GM21737 (cell line): Measurements from ENCODE around the gene SKI.
"Not testable (repeated sequence)": the region's sequence is repeated elsewhere in the genome, so short reads cannot be mapped to it uniquely, and the experiment has no call there.

Experiments used
- ATAC-seq: cut with Tn5 transposase; IDR thresholded peaks from one replicate; pipeline ENCODE4 v1.9.1; 2021; ENCODE audit warnings: mild to moderate bottlenecking, moderate library complexity; ENCODE audit not compliant: unreplicated experiment

SKI gene

DNA sequence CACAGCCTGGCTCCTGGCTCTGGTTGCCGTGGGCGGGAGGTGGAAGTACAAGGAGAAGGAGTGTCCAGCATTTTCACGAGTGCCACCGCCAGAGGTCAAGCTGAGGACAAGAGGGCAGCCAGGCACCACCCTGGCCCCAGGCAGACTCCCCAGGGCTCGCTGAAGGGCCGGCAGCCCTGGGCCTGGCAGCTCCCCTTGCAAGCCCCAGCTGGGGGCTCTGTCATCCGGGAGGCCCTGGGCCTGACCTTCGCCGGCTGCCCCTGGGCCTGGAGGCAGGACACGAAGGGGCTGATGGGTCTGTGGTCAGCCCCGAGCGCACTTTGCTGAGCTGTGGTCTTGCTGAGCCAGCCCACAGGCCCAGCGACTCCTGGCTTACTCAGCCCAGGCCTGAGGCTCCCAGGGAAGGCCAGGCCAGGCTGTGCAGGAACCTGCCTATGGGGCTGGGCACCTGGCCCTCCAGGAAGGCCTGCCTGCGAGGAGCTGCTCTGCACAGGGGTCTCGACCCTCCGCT lies 88.4 kb downstream of the SKI start:
- ATAC-seq = no peak

DNA sequence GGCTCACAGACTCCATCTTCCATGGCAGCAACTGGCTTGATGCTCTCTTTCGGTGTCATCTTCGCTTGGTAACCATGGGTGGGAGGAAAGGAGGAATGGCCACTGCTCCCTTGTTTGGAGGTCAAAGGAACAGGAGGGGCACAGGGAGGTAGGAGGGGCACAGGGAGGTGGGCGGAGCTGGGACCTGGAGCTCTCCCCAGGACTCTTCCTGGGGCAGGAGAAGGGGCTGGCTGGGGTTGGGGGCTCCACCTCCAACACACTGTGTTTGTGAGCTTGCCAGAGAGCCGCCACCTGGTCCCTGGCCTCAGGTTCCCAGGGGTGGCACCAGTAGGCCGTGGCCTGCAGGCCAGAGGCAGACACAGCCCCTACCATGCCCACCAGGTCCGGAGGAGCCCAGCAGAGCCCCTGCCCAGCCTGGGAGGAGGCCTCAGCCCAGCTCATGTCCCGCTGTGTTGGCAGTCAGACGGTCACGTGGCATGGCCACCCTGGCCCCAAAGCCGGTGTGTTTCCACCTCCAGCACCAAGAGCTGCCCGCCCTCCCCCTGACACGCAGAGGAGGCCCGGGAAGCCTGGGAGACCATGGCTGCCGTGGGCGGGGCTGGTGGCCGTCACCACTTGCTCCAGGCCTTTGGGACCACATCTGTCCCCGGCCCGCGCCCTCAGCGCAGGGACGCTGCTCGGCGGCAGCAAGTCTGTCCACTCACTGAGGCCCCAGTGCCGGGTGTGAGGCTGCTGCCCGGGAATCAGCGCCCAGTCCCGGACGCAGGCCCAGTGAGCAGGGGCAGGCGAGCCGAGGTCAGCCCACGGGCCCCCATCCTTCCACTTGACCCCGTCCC lies 89.3 kb downstream of the SKI start:
- ATAC-seq = no peak

DNA sequence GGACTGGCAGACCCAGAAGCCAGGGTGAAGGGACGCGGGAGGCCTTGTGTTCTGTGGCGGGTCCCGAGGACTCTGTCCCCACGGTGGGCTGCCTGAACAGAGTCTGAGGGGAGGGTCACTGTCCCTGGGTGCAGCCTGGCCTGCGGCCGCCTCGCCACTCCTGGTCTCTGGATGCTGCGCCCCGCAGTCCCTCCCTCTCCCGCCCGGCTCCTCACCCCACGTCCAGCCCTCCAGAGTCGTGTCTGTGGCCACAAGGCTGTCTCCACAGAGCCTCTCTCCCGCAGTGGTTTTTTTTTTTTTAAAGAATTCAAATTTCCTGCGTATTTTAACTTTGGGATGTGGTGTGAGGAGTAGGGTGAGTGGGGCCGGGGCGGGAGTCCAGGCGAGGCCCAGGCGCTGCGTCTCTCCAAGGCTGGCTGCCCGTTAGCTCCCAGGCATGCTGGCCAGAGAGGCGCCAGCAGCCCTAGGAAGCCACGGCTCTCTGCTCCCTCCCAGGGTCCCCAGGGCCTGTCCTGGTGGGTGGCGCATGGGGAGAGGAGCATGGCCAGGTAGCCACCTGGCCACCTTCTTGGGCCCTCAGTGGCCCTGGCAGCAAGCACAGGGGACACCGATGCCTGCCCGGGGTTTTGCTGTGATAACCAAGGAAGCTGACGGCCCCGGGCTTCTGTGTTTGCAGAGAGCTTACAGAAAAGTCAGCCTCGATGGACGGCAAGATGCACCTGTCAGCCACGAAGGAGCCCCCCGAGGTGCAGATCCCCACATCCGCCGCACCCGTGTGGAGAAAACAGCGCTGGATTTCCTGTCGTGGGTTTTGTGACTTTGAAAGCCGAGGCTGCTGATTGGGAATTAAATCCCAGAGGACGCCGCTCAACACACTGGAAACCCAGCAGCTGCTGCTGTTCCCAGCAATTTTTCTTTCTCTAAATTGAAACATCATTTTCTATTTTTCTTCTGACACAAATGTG lies 90.5 kb downstream of the SKI start:
- no peak for ATAC-seq

DNA sequence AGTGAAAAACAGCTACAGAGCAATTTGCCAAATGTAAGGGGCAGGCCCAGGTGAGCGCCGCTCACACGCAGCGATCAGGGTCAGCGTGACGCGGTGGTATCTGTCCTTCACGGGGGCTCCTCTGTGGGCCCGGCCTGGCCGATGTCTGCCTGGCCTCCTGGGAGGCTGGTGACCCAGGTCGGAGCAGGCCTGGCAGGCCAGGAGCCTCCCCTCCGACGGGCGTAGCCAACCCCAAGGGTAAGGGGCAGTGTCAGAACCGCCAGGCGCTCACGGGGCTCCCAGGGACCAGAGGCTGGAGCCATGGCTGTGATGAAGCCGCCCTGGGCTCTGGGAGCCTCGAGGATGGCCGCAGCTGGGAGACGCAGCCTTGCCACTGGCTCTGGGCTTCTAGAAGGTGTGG lies 91.2 kb downstream of the SKI start:
- ATAC-seq = no peak

DNA sequence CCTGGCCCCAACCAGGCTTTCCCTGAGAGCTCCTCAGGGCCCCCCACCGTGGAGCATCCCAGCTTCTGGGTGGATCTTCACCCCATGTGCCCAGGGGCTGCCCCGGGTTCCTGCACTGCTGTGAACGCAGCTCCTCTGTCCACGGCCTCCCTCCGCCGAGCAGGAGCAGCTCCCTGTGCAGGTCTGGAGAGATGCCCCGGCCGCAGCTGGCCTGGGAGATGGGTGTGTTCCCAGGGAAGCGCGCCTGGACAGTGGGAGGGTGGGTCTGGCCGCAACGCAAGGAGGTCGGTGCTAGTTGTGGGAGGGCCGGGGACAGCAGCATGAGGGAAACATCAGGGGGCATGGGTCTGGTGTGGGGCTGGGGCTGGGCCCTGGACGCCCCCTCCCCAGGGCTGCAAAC lies 91.9 kb downstream of the SKI start:
- ATAC-seq = no peak

DNA sequence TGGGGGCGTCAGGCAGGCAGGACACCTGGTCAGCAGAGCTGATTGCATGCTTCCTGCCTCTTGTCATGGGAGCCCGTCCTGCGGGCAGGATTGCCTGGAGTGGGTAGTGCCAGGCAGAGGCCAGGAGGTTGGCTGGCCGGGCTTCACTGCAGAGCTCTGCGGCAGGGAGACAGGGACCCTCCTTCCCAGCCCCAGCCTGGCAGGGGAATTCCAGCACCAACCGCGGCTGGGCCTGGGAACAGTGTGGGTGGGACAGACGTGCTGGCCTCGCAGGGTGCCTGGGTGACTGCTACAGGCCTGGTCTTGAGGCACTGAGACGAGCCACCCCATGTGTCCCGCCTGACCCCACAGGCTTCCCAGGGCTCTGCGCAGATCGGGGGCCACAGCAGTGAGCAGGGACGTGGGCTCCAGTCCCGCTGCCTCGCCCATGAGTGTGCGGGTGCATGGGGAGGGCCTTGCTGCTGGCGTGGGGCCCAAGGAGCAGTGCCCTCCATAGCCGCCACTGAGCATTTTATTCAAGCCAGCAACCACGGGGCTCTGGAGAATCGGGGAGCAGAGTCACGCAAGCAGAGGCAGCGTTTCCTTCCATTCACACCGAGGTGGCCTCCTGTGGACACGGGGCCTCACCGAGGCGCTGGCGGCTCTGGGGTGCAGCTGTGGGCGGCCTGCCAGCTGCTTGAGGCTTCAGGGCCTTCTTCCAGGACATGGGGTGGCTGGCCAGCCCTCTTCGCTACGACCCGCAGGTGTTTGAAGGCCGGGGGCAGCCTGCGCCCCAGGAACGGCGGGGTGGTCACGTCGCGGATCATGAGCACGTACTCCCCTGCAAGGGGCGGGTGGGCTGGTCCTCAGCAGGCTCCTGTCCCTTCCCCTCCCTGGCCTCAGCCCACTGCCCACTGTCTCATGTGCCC lies 92.9 kb downstream of the SKI start:
- no peak for ATAC-seq

DNA sequence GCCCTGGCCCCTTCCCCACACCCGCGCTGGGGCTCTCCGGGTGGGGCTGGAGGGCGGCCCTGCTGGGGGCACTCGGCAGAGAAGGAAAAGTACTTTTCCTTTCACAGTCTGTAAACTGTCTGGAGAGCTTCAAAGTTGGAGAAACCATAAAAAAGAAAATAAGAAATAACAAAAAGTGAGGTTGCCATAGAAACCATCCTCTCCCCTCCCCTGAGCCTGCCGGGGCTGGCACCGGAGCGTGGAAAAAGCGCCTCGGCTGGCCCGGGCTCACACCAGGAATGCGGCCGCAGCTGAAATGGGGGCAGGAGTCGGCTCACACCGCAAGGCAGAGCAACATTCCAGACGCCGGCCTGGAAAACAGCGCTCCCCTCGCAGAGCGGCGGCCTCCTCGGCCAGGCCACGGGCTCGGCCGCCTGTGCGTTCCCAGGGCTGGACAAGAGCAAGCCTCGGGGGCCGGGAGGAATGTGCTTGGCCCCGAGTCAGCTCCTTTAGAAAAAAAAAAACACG lies 94.0 kb downstream of the SKI start:
- ATAC-seq = no peak

DNA sequence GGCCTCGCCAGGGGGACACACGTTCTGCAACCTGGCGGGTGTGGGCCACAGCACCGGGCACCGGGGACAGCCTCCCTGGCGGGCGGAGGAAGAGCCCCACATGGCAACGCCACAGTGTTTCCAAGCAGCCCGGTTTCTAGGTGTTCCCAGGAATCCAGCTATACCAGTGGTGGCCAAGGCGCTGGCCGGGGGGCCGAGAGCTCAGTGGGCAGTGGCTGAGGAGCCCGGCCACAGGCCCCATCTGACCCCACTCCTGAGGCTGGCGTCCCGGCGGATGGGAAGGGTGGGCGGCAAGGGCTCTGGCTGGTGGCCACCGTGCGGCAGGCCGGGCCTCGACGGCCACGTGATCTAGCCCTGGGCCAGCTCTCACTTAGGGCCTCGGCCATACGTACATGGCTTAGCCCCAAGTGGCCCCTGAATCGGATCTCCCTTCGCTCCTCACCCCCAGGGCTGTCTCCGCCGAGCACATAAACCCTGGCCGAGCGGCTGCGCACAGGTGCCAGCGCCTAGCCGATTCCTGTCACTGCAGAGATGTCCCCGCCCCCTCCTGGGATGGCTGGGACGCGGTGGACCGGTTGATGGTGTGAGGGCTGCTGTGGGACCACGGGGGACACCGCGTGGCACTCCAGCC lies 94.6 kb downstream of the SKI start:
- ATAC-seq = no peak

DNA sequence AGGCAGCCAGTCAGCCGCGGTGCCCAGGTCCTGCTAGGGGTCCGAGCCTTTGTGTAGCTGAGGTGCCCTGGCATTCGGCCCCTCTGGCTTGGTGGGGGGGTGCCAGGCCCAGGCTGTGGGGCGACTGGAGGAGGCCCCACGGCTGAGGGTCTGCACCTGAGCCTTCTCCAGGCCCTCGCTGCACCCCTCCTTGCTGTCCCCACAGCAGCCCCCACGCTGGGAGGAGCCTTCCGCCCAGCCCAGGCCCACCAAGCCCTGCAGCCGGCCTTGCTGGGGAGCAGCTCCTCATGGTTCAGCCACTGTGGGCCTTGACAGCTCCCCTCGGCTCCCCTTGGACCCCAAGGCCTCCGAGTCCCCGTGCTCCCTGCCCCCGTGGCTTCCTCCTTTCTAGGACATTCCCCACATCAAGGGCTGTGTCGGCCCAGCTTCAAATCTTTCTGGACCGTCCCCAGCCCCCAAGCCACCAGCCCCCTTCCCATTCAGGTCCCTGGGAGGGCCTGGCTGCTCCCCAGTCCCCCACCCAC lies 95.4 kb downstream of the SKI start:
- no peak for ATAC-seq

DNA sequence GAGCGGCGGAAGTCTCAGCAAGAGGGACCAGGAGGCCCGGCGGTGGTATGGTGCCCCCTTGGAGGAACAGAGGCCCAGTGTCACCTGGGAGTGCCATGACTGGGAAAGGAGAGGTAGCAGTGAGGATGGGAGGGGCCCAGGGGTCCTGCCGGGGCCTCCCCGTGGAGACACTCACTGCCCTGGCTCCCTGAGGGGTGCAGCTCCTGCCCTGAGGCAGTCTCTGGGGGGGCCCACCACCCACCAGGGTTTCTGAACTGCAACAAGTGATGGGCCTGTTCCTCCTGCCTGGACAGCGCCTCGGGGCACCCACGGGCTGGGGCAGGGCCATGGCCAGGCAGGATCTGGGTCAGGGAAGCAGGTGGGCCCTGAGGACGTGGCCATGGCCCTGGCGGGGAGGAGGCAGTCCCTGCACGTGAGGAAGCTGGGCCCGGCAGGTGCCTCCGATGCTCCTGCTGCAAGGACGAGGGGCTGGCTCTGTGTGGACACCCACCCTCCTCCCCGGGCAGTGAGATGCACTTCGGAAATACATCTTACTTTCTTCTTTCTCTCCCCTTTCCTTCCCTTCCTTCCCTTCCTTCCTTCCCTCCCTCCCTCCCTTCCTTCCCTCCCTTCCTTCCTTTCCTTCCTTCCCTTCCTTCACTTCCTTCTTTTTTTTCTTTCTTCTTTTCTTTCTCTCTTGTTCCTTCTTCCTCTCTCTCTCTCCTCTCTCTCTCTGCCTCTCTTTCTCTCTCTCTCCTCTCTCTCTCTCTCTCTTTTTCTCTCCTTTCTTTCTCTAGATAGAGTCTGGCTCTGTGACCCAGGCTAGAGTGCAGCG lies 96.6 kb downstream of the SKI start:
- no peak for ATAC-seq

DNA sequence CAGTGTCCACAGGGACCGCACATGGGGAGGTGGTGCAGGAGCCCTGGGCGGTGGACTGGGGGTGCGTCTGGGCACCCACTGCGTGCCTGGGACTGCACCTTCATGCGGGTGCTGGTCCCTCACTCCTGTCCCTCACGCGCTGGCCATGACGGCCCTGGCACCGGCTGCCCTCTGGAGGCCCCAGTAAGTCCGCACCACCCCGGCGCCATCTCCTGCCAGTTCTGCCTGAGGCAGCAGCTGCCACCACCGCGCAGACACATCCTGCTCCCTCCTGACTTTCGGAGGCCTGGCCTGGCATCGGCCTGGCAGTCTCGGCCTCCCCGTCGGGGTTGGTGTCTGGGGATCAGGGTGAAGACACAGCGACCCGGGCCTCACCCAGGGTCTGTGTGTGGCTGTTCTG lies 98.4 kb downstream of the SKI start:
- ATAC-seq = no peak

DNA sequence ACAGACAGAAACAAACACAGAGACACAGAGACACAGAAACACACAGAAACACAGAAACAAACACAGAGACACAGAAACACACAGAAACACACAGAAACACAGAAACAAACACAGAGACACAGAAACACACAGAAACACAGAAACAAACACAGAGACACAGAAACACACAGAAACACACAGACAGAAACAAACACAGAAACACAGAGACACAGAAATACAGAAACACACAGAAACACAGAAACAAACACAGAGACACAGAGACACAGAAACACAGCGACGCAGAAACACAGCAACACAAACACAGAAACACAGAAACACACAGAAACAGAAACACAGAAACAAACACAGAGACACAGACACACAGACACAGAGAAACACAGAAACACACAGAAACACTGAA lies 99.0 kb downstream of the SKI start:
- not testable (repeated sequence) for ATAC-seq

DNA sequence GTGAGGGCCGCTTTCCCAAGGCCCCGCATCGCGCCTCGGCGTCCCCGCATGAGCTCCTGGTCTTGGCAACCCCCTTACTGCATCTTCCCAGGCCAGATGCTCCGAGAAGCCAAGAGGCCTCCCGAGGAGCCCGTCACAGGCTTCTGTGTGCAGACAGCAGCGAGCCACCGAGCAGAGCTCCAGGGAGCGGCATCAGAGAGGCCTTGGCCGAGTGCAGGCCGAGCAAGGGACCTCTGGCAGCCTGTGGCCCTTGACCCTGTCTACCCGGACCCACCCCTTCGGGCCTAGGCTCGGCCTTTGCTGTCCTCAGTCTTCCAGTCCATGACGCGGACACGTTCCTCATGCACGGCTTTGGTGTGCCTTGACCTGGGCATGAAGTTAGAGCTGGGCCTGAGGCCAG lies 99.7 kb downstream of the SKI start:
- ATAC-seq = no peak

DNA sequence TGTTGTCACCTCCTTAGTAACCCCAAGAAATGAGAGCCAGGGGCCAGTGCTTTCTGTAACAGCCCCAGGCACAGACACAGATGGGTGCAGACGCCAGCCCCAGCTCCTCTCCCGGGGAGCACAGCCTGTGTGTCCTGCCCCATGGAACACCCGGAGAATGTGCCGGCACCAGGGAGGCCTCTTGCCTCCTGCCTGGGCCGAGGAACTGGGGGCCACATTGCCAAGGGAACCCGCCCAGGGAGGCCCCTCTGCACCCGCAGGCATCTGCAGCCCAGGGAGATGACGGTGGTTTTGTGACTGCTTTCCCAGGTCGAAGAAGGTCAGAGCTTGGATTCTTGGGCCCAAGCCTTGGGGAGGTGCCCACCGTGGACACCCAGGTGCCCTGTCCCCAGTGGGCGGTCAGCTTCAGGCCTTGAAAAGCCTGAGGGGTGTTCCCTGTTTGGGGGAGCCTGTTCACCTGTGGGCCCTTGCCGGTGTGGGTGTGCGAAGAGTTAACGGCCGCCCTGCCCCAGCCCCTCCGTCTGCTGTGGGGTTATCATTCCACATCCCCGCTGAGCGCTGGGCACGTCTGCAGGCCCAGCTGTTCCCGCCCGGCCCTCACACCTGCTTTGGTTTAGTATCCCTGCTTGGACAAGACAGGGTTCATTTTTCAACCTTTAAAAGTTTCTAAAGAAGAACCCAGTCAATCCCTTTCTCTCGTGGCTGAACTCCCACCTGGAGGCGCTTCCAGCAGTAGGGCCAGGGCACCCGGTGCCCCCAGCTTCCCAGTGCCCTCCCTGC lies 100.7 kb downstream of the SKI start:
- no peak for ATAC-seq

DNA sequence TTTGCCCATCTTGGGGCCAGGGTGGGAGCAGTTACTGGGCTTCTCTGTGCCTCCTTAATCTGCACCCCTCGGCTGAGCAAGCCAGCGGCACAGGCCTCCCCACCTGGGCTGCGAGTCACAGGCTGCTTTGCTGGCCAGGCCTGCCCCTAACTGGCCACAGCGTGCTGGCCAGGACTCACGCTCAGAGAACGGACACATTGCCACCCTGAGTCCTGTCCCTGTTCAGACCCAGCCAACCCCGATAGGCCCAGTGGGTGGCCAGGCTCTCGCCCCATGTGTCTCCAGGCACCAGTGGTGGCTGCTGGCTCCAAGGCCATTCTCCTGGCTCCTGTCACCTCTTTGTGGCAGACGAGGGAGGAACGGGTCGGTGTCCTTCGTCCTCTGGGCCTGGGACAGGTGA lies 101.9 kb downstream of the SKI start:
- no peak for ATAC-seq

DNA sequence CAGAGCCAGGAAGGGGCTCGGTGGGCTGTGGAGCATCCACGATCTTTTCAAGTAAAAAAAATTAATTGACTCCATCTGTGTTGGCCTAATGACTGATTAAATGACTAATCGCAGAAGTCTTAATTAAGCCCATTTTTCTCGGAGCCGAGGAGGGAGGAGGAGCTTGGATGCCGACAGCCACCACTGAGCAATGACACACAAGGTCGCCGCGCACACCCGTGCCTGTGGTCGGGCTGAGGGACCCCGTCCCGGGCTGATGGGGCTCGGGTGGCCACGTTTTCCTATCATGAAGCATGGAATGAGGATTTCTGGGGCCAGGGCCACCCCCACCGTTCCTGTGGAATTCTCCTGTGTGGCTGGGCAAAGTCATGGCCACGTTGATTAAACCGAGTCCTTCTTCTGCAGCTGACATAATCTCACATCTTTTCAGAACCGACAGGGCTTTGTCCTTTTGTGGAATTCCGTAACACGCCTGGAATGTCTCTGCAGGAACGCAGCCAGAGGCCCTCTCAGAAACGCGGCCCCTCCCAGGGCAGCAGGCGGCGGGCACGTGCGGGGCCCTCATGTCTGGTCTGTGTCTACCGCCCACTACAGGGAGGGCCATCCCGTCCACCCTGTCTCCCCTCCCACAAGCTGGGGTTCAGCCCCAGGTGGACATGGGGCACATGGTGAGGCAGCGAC lies 102.5 kb downstream of the SKI start:
- no peak for ATAC-seq

DNA sequence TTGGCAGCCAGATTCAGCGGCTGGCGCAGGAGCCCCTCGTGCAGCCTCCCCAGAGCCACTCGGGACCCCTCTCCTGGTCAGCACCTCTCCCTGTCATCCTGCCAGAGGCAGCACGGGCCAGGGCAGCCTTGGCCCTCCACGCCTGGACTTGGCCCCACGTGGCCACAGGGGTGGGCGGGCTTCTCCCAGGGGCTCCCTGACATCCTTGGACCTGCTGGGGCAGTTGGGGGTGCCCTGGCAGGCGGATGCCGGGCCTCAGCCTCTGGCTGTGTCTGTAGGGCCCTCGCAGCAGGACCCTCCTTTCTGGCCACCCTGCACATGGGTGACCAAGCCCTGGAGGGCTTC lies 103.1 kb downstream of the SKI start:
- no peak for ATAC-seq

DNA sequence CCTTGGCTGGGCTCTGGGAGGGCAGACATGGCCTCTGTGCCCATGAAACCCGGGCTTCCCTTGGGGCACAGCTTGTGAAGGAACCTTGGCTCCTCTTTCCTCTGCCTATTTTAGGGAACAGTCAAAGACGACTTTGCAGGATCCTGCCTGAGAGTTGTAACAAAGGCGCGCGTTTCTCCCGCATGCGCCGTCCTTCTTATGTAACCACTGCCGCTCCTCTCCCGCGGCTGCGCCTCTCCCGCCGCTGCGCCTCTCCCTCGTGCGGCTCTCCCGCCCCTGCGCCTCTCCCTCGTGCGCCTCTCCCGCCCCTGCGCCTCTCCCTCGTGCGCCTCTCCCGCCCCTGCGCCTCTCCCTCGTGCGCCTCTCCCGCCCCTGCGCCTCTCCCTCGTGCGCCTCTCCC lies 103.5 kb downstream of the SKI start:
- not testable (repeated sequence) for ATAC-seq
